Caco-2 (cell line): ENCODE data around the gene TRAPPC3. TPM values are rescaled to one million over a fixed set of nuclear protein-coding genes. Genes with fewer than 3 reads are reported as not detected.

Source experiments
- BruUV-seq: library from RNA; stranded (reverse); fragments of 400-500 nt; replicated peaks from 2 replicates; lab custom pipeline; 2021; lab: Mats Ljungman, UMichigan
- CTCF ChIA-PET: fragments of 300-600 bp; sonication (Branson Sonifier 250); formaldehyde crosslinking; loops from one replicate; lab custom pipeline; 2022; ENCODE audit warnings: antibody characterized with exemption; lab: Charles Lee
- POLR2A ChIA-PET: fragments of 300-600 bp; sonication (Branson Sonifier 250); formaldehyde crosslinking; loops from one replicate; lab custom pipeline; 2022; ENCODE audit warnings: antibody characterized with exemption; lab: Charles Lee
- DNase-seq, 2 experiments: peaks; one replicate each; pipeline versions ENCODE4 v3.0.0 to v3.0.0-alpha.2; 2020 to 2022
- H3K27me3 ChIP-seq: replicated peaks from 2 replicates; pipeline ENCODE4 v1.6.0; 2011; ENCODE audit warnings: low read length; ENCODE audit not compliant: control insufficient read depth, insufficient read depth
- H3K36me3 ChIP-seq: 2 replicates; pipeline ENCODE4 v1.5.1; 2011; ENCODE audit warnings: low read length; ENCODE audit not compliant: control insufficient read depth, insufficient read depth
- H3K4me1 ChIP-seq: fragments of 250-450 bp; sonication (Bioruptor Pico); 2 replicates; pipeline ENCODE4 v1.5.1; 2020; ENCODE audit warnings: mild to moderate bottlenecking
- H3K4me3 ChIP-seq: 2 replicates; pipeline ENCODE4 v1.5.1; 2011; ENCODE audit warnings: low read depth, mild to moderate bottlenecking, control low read depth, low read length
- H3K9me3 ChIP-seq: fragments of 250-450 bp; sonication (Bioruptor Pico); 2 replicates; pipeline ENCODE4 v1.5.1; 2020; ENCODE audit warnings: mild to moderate bottlenecking, moderate library complexity
- H3K27ac Mint-ChIP-seq: one replicate; pipeline ENCODE4 v1.8.0; 2022; ENCODE audit warnings: mixed read lengths; ENCODE audit not compliant: unreplicated experiment
- H3K27me3 Mint-ChIP-seq: one replicate; pipeline ENCODE4 v1.8.0; 2022; ENCODE audit warnings: mixed read lengths; ENCODE audit not compliant: insufficient read depth, unreplicated experiment
- H3K36me3 Mint-ChIP-seq: one replicate; pipeline ENCODE4 v1.8.0; 2022; ENCODE audit warnings: mild to moderate bottlenecking, mixed read lengths; ENCODE audit not compliant: insufficient read depth, unreplicated experiment
- H3K4me1 Mint-ChIP-seq: one replicate; pipeline ENCODE4 v1.8.0; 2022; ENCODE audit warnings: low read depth, mixed read lengths; ENCODE audit not compliant: unreplicated experiment
- H3K4me3 Mint-ChIP-seq: one replicate; pipeline ENCODE4 v1.8.0; 2022; ENCODE audit warnings: mild to moderate bottlenecking, moderate library complexity, mixed read lengths; ENCODE audit not compliant: unreplicated experiment
- H3K9me3 Mint-ChIP-seq: one replicate; pipeline ENCODE4 v1.8.0; 2022; ENCODE audit warnings: mixed read lengths; ENCODE audit not compliant: unreplicated experiment
- CTCF ChIP-seq, 2 experiments: fragments of 200-600 bp in 1 of 2; IDR thresholded peaks; 1 replicate in 1 of 2; 2 replicates in 1 of 2; pipeline versions ENCODE4 v1.5.1 to v1.8.0; 2011 to 2022; ENCODE audit warnings: antibody characterized with exemption in 1 of 2, control low read depth in 1 of 2, inconsistent platforms in 1 of 2, low read depth in 1 of 2, low read length in 1 of 2, mild to moderate bottlenecking in 1 of 2, moderate library complexity in 1 of 2; ENCODE audit not compliant: insufficient read depth in 1 of 2, severe bottlenecking in 1 of 2, unreplicated experiment in 1 of 2
- intact Hi-C: fragments of 100-400 bp; cut with micrococcal nuclease; formaldehyde crosslinking; loops from one replicate; pipeline ENCODE4 v1.10.0; 2022; ENCODE audit not compliant: unreplicated experiment
- total RNA-seq: library from RNA; stranded (reverse); gene quantifications from 2 replicates; pipeline ENCODE4 v1.2.3, GENCODE V29; 2022

Gene TRAPPC3
- total RNA-seq, 1 experiment from 2014 or later, result 35.4 TPM

- H3K36me3 ChIP-seq, result no peaks in the 10 kb centered on the region
- H3K4me1 ChIP-seq, result no peaks in the 10 kb centered on the region
- ChIA-PET CTCF (no interaction called here), POLR2A (interaction anchor here (0.7 kb wide), 1 partner anchor 25 kb away, joined by 5 read pairs; no protein-coding TSS in a partner anchor)
- intact Hi-C loops, result no loop called here
- no peak for TF ChIP-seq CTCF (IDR thresholded peaks at IDR 0.05; ENCODE audit: insufficient read depth in 1 of 2, low read depth in 1 of 2, low read length in 1 of 2, severe bottlenecking in 1 of 2, unreplicated experiment in 1 of 2)
- Mint-ChIP-seq H3K4me1 (no peaks in the 10 kb centered on the region), H3K4me3 (no peak overlapping the region), H3K9me3 (no peaks in the 10 kb centered on the region), H3K27me3 (no peaks in the 10 kb centered on the region), H3K27ac (no peak overlapping the region), H3K36me3 (no peaks in the 10 kb centered on the region)
- H3K9me3 ChIP-seq, result no peaks in the 10 kb centered on the region
- no peak overlapping the region for H3K4me3 ChIP-seq
- H3K27me3 ChIP-seq, result no peaks in the 10 kb centered on the region
- BruUV-seq, result no TSS peak
- DNase-seq, result no peak
Observed at GRCh38 chr1:36111151-36111550, 38.1 kb downstream of the TRAPPC3 start.

- Mint-ChIP-seq H3K9me3 (no peaks in the 10 kb centered on the region), H3K36me3 (no peaks in the 10 kb centered on the region), H3K4me3 (no peak overlapping the region), H3K4me1 (no peaks in the 10 kb centered on the region), H3K27me3 (no peaks in the 10 kb centered on the region), H3K27ac (no peak overlapping the region)
- intact Hi-C loops, result no loop called here
- no peak for TF ChIP-seq CTCF (IDR thresholded peaks at IDR 0.05; ENCODE audit: insufficient read depth in 1 of 2, low read depth in 1 of 2, low read length in 1 of 2, severe bottlenecking in 1 of 2, unreplicated experiment in 1 of 2)
- DNase-seq, result no peak
- Histone ChIP-seq H3K4me3 (no peak overlapping the region), H3K27me3 (no peaks in the 10 kb centered on the region), H3K9me3 (no peaks in the 10 kb centered on the region), H3K36me3 (no peaks in the 10 kb centered on the region), H3K4me1 (no peaks in the 10 kb centered on the region)
- BruUV-seq, result no TSS peak
- POLR2A ChIA-PET, result no interaction called here
- CTCF ChIA-PET, result no interaction called here
Observed at GRCh38 chr1:36109041-36109679, 40.1 kb downstream of the TRAPPC3 start.

GRCh38 chr1:36108314-36108713 lies 41.0 kb downstream of the TRAPPC3 start:
- no peaks in the 10 kb centered on the region for H3K4me1 Mint-ChIP-seq
- no peaks in the 10 kb centered on the region for H3K27me3 Mint-ChIP-seq
- no peak overlapping the region for H3K27ac Mint-ChIP-seq
- H3K9me3 Mint-ChIP-seq, result no peaks in the 10 kb centered on the region
- no peaks in the 10 kb centered on the region for H3K36me3 Mint-ChIP-seq
- H3K36me3 ChIP-seq, result no peaks in the 10 kb centered on the region
- no peaks in the 10 kb centered on the region for H3K27me3 ChIP-seq
- TF ChIP-seq CTCF (IDR thresholded peaks at IDR 0.05; ENCODE audit: insufficient read depth in 1 of 2, low read depth in 1 of 2, low read length in 1 of 2, severe bottlenecking in 1 of 2, unreplicated experiment in 1 of 2), result no peak
- intact Hi-C loops, result no loop called here
- no peaks in the 10 kb centered on the region for H3K9me3 ChIP-seq
- H3K4me3 ChIP-seq, result no peak overlapping the region
- POLR2A ChIA-PET, result no interaction called here
- H3K4me1 ChIP-seq, result no peaks in the 10 kb centered on the region
- no TSS peak for BruUV-seq
- DNase-seq, result no peak
- no peak overlapping the region for H3K4me3 Mint-ChIP-seq
- CTCF ChIA-PET, result no interaction called here
